Astrocyte of the cerebellum (primary cell): ENCODE results near the gene RAPGEF2.
"Not testable (repeated sequence)": the region's sequence is repeated elsewhere in the genome, so short reads cannot be mapped to it uniquely, and the experiment has no call there.

Experiments
- DNase-seq: peaks from one replicate; pipeline ENCODE4 v3.0.0-alpha.2; 2011; ENCODE audit warnings: low read depth
- H3K4me3 ChIP-seq: 2 replicates; pipeline ENCODE4 v1.5.1; 2011; ENCODE audit warnings: mild to moderate bottlenecking, low read depth, low read length, moderate library complexity
- in situ Hi-C: cut with HindIII; loops from 2 replicates; pipeline ENCODE4 v1.10.0; 2017; ENCODE audit warnings: low sequenced_read_pairs
- TF ChIP-seq, protein P1 (sequence below): IDR thresholded peaks from 2 replicates; pipeline ENCODE4 v1.5.1; 2012; ENCODE audit warnings: low read length, low read depth, moderate library complexity, mild to moderate bottlenecking; ENCODE audit errors: missing control alignments

The RAPGEF2 gene

GRCh38 chr4:159308566-159309340, 205.9 kb downstream of the RAPGEF2 start:
- no peak for DNase-seq
- H3K4me3 ChIP-seq: no peak overlapping the region
- in situ Hi-C loops: no loop called here
- TF ChIP-seq, protein P1, sequence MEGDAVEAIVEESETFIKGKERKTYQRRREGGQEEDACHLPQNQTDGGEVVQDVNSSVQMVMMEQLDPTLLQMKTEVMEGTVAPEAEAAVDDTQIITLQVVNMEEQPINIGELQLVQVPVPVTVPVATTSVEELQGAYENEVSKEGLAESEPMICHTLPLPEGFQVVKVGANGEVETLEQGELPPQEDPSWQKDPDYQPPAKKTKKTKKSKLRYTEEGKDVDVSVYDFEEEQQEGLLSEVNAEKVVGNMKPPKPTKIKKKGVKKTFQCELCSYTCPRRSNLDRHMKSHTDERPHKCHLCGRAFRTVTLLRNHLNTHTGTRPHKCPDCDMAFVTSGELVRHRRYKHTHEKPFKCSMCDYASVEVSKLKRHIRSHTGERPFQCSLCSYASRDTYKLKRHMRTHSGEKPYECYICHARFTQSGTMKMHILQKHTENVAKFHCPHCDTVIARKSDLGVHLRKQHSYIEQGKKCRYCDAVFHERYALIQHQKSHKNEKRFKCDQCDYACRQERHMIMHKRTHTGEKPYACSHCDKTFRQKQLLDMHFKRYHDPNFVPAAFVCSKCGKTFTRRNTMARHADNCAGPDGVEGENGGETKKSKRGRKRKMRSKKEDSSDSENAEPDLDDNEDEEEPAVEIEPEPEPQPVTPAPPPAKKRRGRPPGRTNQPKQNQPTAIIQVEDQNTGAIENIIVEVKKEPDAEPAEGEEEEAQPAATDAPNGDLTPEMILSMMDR: no peak

DNA sequence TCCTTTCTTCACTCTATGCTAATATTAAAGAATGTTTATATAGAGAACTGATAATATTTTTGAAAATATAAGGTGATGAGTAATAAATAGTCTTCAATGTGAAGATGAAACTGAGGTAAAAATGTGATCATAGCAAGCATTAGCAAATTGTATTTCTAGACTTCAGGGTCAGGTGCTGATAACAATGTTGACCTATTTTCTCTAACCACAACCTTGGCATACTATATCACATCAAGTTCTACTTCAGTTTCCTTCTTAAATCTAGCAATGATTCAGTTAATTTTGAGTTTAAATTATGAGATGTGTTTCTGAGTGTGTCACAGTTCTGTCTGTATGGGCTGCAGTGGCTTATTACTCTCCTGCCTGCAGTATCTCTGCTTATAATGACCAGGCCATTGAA, 209.4 kb downstream of the RAPGEF2 start:
- no peak for DNase-seq
- in situ Hi-C loops: no loop called here
- TF ChIP-seq, protein P1: no peak
- H3K4me3 ChIP-seq: no peak overlapping the region

DNA sequence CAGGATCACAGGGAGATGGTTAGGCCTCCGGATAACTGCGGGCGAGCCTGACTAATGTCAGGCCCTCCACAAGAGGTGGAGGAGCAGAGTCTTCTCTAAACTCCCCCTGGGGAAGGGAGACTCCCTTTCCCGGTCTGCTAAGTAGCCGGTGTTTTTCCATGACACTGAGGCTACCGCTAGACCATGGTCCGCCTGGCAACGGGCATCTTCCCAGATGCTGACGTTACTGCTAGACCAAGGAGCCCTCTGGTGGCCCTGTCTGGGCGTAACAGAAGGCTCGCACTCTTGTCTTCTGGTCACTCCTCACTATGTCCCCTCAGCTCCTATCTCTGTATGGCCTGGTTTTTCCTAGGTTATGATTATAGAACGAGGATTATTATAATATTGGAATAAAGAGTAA, 213.0 kb downstream of the RAPGEF2 start:
- H3K4me3 ChIP-seq, DNase-seq, in situ Hi-C loops: not testable (repeated sequence)

GRCh38 chr4:159317203-159317602, 214.3 kb downstream of the RAPGEF2 start:
- no peak for DNase-seq
- no peak overlapping the region for H3K4me3 ChIP-seq
- TF ChIP-seq, protein P1: no peak
- in situ Hi-C loops: no loop called here

- no peak overlapping the region for H3K4me3 ChIP-seq
- in situ Hi-C loops: no loop called here
- no peak for DNase-seq
- TF ChIP-seq, protein P1: no peak
Observed at GRCh38 chr4:159319027-159319426, 216.1 kb downstream of the RAPGEF2 start.

- in situ Hi-C loops: no loop called here
- H3K4me3 ChIP-seq: no peak overlapping the region
- DNase-seq: no peak
- TF ChIP-seq, protein P1: no peak
Observed at GRCh38 chr4:159326480-159326879, 223.6 kb downstream of the RAPGEF2 start.

GRCh38 chr4:159328766-159329165, 225.9 kb downstream of the RAPGEF2 start:
- no peak overlapping the region for H3K4me3 ChIP-seq
- no peak for DNase-seq
- TF ChIP-seq, protein P1: no peak
- in situ Hi-C loops: no loop called here
